Mucosa of descending colon (tissue), 3 donors: ENCODE data around the gene OR9Q2. TPM values are rescaled to one million over a fixed set of nuclear protein-coding genes. Genes with fewer than 3 reads are reported as not detected.

ENCODE experiments used
- ATAC-seq: fragments of 200-7000 bp; cut with Tn5 transposase; one replicate; pipeline ENCODE4 v1.9.1; 2020; ENCODE audit warnings: mild to moderate bottlenecking, moderate library complexity
- DNase-seq, 3 donors: peaks; one replicate each; pipeline ENCODE4 v3.0.0-alpha.2; 2020
- H3K36me3 ChIP-seq: fragments of 200-600 bp; one replicate; pipeline ENCODE4 v1.8.0; 2021; ENCODE audit warnings: low read depth, mild to moderate bottlenecking
- H3K4me1 ChIP-seq: fragments of 200-600 bp; one replicate; pipeline ENCODE4 v1.8.0; 2021; ENCODE audit warnings: low read depth, mild to moderate bottlenecking
- H3K4me3 ChIP-seq: fragments of 200-600 bp; one replicate; pipeline ENCODE4 v1.8.0; 2021; ENCODE audit warnings: mild to moderate bottlenecking
- H3K9me3 ChIP-seq: fragments of 200-600 bp; one replicate; pipeline ENCODE4 v1.8.0; 2021; ENCODE audit warnings: mild to moderate bottlenecking
- intact Hi-C, 2 donors: fragments of 100-400 bp; cut with DNase I in 1 of 2; cut with micrococcal nuclease in 1 of 2; formaldehyde crosslinking; loops; one replicate each; pipeline versions ENCODE4 v1.11.0 to v1.11.1; 2022; cut with DNase I, micrococcal nuclease
- total RNA-seq, 3 donors: library from RNA; stranded (reverse); fragmentation: NEBNext Ultra II Directional in 2 of 3; extraction: Animal tissue kit (Norgen Biotek cat#: 25700) in 2 of 3; gene quantifications; one replicate each; pipeline versions ENCODE4 v1.2.1 to v1.2.4, GENCODE V29; 2021 to 2023
- TF ChIP-seq, protein P1 (sequence below): fragments of 200-600 bp; IDR thresholded peaks from one replicate; pipeline ENCODE4 v1.8.0; 2022; ENCODE audit warnings: antibody characterized with exemption, mild to moderate bottlenecking
- donor health status: DM: no; HTN: no; CAD: no; lungs with moderate emphysema.
- donor health status: DM: no; HTN: no; CAD: no.
- donor health status: DM: no; HTN: yes; CAD: no.

OR9Q2 gene
- total RNA-seq, 3 donors from 2014 or later = not detected

DNA sequence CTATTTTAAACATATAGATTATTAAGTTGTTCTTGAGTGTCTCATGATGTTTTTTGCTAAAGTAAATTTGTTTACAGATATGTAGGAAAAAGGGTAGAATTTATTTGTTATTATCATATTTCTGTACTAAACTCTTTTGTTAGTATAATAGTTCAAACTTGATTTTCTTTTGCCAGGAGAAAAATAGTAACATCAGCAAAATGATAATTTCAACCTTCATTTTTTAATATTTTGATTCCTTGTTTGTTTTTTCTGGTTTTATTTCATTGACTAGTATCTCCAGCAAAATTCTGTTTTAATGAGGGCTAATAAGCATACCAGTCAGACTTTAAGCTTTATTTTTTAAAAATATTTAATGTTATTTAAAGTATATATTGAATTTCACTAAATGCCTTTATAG lies 27.6 kb downstream of the OR9Q2 start:
- TF ChIP-seq, protein P1, sequence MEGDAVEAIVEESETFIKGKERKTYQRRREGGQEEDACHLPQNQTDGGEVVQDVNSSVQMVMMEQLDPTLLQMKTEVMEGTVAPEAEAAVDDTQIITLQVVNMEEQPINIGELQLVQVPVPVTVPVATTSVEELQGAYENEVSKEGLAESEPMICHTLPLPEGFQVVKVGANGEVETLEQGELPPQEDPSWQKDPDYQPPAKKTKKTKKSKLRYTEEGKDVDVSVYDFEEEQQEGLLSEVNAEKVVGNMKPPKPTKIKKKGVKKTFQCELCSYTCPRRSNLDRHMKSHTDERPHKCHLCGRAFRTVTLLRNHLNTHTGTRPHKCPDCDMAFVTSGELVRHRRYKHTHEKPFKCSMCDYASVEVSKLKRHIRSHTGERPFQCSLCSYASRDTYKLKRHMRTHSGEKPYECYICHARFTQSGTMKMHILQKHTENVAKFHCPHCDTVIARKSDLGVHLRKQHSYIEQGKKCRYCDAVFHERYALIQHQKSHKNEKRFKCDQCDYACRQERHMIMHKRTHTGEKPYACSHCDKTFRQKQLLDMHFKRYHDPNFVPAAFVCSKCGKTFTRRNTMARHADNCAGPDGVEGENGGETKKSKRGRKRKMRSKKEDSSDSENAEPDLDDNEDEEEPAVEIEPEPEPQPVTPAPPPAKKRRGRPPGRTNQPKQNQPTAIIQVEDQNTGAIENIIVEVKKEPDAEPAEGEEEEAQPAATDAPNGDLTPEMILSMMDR = no peak
- intact Hi-C loops = no loop called here
- H3K4me3 ChIP-seq = no peak overlapping the region
- no peak for ATAC-seq
- H3K36me3 ChIP-seq = no peaks in the 10 kb centered on the region
- no peaks in the 10 kb centered on the region for H3K4me1 ChIP-seq
- H3K9me3 ChIP-seq = no peaks in the 10 kb centered on the region
- DNase-seq = no peak

- TF ChIP-seq, protein P1 = no peak
- H3K36me3 ChIP-seq = no peaks in the 10 kb centered on the region
- no peak for ATAC-seq
Measured at GRCh38 chr11:58222721-58223120, 33.9 kb downstream of the OR9Q2 start.

DNA sequence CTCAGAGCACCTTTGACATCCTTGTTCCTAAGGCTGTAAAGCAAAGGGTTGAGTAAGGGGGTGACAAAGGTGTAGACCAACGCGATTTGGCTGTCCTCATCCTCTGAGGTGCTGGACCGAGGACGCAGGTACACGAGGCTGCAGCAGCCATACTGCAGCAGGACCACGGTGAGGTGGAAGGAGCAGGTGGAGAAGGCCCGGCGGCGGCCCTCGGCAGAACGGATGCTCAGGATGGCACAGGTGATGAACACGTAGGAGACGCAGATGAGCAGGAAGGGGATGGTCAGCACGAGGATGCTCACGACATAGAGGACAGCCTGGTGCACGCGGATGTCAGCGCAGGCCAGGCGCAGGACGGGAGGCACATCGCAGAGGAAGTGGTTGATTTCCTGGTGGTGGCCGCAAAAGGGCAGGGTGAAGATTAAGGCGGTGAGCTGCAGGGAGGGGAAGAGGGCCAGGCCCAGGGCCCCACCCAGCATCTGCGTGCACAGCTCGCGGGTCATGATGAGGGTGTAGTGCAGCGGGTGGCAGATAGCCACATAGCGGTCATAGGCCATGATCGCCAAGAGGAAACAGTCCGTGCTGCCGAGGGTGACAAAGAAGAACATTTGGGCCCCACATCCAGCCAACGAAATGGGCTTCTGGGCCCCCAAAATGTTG lies 39.2 kb downstream of the OR9Q2 start:
- H3K9me3 ChIP-seq = no peaks in the 10 kb centered on the region
- no peaks in the 10 kb centered on the region for H3K36me3 ChIP-seq
- H3K4me1 ChIP-seq = no peaks in the 10 kb centered on the region
- intact Hi-C loops = no loop called here
- ATAC-seq (no peak), DNase-seq (no peak)
- TF ChIP-seq, protein P1 = no peak
- H3K4me3 ChIP-seq = no peak overlapping the region

More at GRCh38 chr11:58222721-58223120, 33.9 kb downstream of the OR9Q2 start:
- H3K9me3 ChIP-seq = no peaks in the 10 kb centered on the region
- no peaks in the 10 kb centered on the region for H3K4me1 ChIP-seq
- DNase-seq = no peak
- intact Hi-C loops = no loop called here
- H3K4me3 ChIP-seq = no peak overlapping the region

Other genes starting within 250 kb of the OR9Q2 start
- gene OR9Q1, start 165.2 kb upstream of the OR9Q2 start, total RNA-seq = not detected
- gene OR6Q1, start 158.1 kb upstream of the OR9Q2 start, total RNA-seq = not detected
- gene OR9I1, start 63.5 kb upstream of the OR9Q2 start, total RNA-seq = not detected
- not detected for gene OR1S2, start 15.1 kb downstream of the OR9Q2 start, total RNA-seq
- gene OR1S1, start 23.6 kb downstream of the OR9Q2 start, total RNA-seq = not detected
- gene OR10Q1, start 39.8 kb downstream of the OR9Q2 start, total RNA-seq = not detected
- not detected for gene OR10W1, start 79.2 kb downstream of the OR9Q2 start, total RNA-seq
- not detected for gene OR5B17, start 170.0 kb downstream of the OR9Q2 start, total RNA-seq
- not detected for gene OR5B3, start 217.8 kb downstream of the OR9Q2 start, total RNA-seq
- not detected for gene OR5B2, start 239.1 kb downstream of the OR9Q2 start, total RNA-seq